H1 (cell line): Measurements from ENCODE around the gene UBTD1. TPM values are rescaled to one million over a fixed set of nuclear protein-coding genes. Genes with fewer than 3 reads are reported as not detected.

ENCODE experiments used
- KDM4A ChIP-seq: IDR thresholded peaks from one replicate; pipeline ENCODE4 v1.7.1; 2012; ENCODE audit warnings: low read depth, mild to moderate bottlenecking, moderate library complexity, low read length, inconsistent platforms; ENCODE audit not compliant: severe bottlenecking
- SP4 ChIP-seq: IDR thresholded peaks from 2 replicates; pipeline ENCODE4 v1.6.1; 2012; ENCODE audit warnings: low read length, inconsistent platforms
- polyA plus RNA-seq, 7 experiments: library from polyadenylated mRNA; depleted of rRNA in 3 of 7; stranded (reverse) in 5 of 7; unstranded in 2 of 7; fragments of >200 nt in 5 of 7; fragments of 200-250 nt in 2 of 7; gene quantifications; 1 replicate in 5 of 7; 2 replicates in 1 of 7; 4 replicates in 1 of 7; pipeline versions ENCODE4 v1.2.1 to v1.2.3, GENCODE V29; 2011 to 2013; ENCODE audit warnings: missing spikeins in 2 of 7, mixed read lengths in 2 of 7
- total RNA-seq: library from RNA; stranded (reverse); fragmentation: NEBNext Ultra II Directional; extraction: Animal tissue kit (Norgen Biotek cat#: 25700); gene quantifications from 2 replicates; pipeline ENCODE4 v1.2.1, GENCODE V29; 2021

Gene UBTD1
- total and polyA plus RNA-seq, 2 of the 8 experiments (the other 6 are each of a cell fraction or from before 2014, with no cell fraction given): 22.3 to 36.2 TPM

DNA sequence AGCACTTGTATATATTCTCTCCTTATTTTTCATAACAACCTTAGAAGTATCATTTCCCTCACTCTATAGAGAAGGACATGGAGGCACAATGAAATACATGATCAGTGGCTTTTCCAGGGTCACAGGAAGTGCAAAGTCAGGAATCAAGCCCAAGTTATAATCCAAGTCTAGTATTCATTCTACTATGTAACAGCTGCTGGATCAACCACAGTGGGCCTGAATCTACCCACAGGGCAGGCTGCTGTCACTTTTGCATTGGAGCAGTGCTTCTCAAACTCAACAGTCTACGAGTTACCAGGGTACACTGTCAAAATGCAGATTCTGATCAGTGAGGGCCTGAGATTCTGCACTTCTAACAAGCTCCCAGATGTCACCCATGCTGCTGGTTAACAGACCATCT, 34.5 kb upstream of the UBTD1 start (continued):
- TF ChIP-seq KDM4A (no peak), SP4 (no peak)
